ENCODE measurements around the gene COPA.

GRCh38 chr1:160366731-160367515 is 23.9 kb upstream of the COPA start, which contains the start of gene NHLH1:
- TF ChIP-seq CTCF (IDR thresholded peaks at IDR 0.05) (no peak), POLR2A (IDR thresholded peaks at IDR 0.05) (no peak)
